A673 (cell line): Measurements from ENCODE around the gene ADGRG1. TPM values are rescaled to one million over a fixed set of nuclear protein-coding genes. Genes with fewer than 3 reads are reported as not detected.

Source experiments
- BruUV-seq: library from RNA; stranded (reverse); fragments of 400-500 nt; replicated peaks from 2 replicates; lab custom pipeline; 2021; lab: Mats Ljungman, UMichigan
- CTCF ChIA-PET: fragments of 300-600 bp; sonication (Branson Sonifier 250); formaldehyde crosslinking; loops from one replicate; lab custom pipeline; 2022; ENCODE audit warnings: antibody characterized with exemption; lab: Charles Lee
- POLR2A ChIA-PET: fragments of 300-600 bp; sonication (Branson Sonifier 250); formaldehyde crosslinking; loops from one replicate; lab custom pipeline; 2022; ENCODE audit warnings: antibody characterized with exemption; ENCODE audit not compliant: low non-redundant PET; lab: Charles Lee
- DNase-seq: peaks from one replicate; pipeline ENCODE4 v3.0.0-alpha.2; 2015; ENCODE audit warnings: low spot score
- H3K27ac ChIP-seq: fragments of 200-600 bp; sonication (generic); 2 replicates; pipeline ENCODE4 v1.5.1; 2016; ENCODE audit warnings: mixed run types, low read depth, mild to moderate bottlenecking, mixed read lengths, antibody characterized with exemption, low read length; ENCODE audit not compliant: poor library complexity, severe bottlenecking
- H3K27me3 ChIP-seq: fragments of 200-600 bp; sonication (generic); replicated peaks from 2 replicates; pipeline ENCODE4 v1.6.1; 2017; ENCODE audit warnings: mixed run types, low read depth, mild to moderate bottlenecking, mixed read lengths, antibody characterized with exemption, low read length; ENCODE audit not compliant: insufficient read depth, poor library complexity
- H3K36me3 ChIP-seq: fragments of 200-600 bp; sonication (generic); 2 replicates; pipeline ENCODE4 v1.6.1; 2016; ENCODE audit warnings: mixed run types, mild to moderate bottlenecking, mixed read lengths, antibody characterized with exemption, low read length; ENCODE audit not compliant: insufficient read depth, poor library complexity, severe bottlenecking
- H3K4me1 ChIP-seq: fragments of 200-600 bp; sonication (generic); 2 replicates; pipeline ENCODE4 v1.6.1; 2017; ENCODE audit warnings: mixed run types, mild to moderate bottlenecking, mixed read lengths, antibody characterized with exemption, low read length; ENCODE audit not compliant: insufficient read depth, poor library complexity, severe bottlenecking
- H3K4me3 ChIP-seq: fragments of 200-600 bp; sonication (generic); 2 replicates; pipeline ENCODE4 v1.5.1; 2016; ENCODE audit warnings: low read depth, mixed run types, mild to moderate bottlenecking, mixed read lengths, low read length; ENCODE audit not compliant: poor library complexity, severe bottlenecking
- H3K9me3 ChIP-seq: fragments of 200-600 bp; sonication (generic); 2 replicates; pipeline ENCODE4 v1.6.1; 2016; ENCODE audit warnings: mixed run types, low read depth, mild to moderate bottlenecking, mixed read lengths, antibody characterized with exemption, low read length; ENCODE audit not compliant: poor library complexity, severe bottlenecking
- EZH2 ChIP-seq: fragments of 200-600 bp; sonication (generic); IDR thresholded peaks from 2 replicates; pipeline ENCODE4 v1.6.1; 2017; ENCODE audit warnings: borderline replicate concordance, low read depth, mild to moderate bottlenecking, mixed read lengths, antibody characterized with exemption, low read length; ENCODE audit not compliant: poor library complexity, severe bottlenecking
- intact Hi-C: fragments of 100-400 bp; cut with micrococcal nuclease; formaldehyde crosslinking; loops from one replicate; pipeline ENCODE4 v1.10.0; 2022; ENCODE audit not compliant: unreplicated experiment
- total RNA-seq: library from RNA; stranded (reverse); gene quantifications from 2 replicates; pipeline ENCODE4 v1.2.3, GENCODE V29; 2021
- TF ChIP-seq, protein P1 (sequence below): fragments of 300-800, 200-600 bp; sonication (generic); conservative IDR thresholded peaks from 2 replicates; pipeline ENCODE4 v1.5.1; 2017; ENCODE audit warnings: low read depth, mild to moderate bottlenecking, antibody characterized with exemption, low read length, moderate library complexity, mixed read lengths

The ADGRG1 gene
- total RNA-seq, 1 experiment from 2014 or later, result 0.75 TPM

DNA sequence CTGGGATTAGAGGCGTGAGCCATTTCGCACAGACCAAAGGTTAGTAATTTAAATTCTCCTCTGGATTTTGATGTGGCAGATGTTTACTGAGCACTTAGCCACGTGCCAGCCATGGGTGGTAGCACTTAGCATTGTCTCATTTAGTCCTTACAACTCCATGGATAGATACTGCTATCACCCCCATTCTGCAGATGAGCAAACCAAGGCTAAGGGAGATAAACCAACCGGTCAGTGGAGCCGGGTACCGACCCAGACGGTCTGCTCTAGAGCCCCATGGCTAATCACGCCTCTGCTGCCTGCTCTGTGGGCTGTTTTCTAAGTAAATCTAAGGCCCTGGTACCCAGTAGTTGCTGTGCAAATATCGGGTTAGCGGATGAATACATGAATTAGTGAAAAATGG, 12.6 kb upstream of the ADGRG1 start:
- Histone ChIP-seq H3K36me3 (no peaks in the 10 kb centered on the region), H3K4me3 (no peak overlapping the region), H3K4me1 (no peaks in the 10 kb centered on the region), H3K9me3 (no peaks in the 10 kb centered on the region), H3K27me3 (no peaks in the 10 kb centered on the region), H3K27ac (no peak overlapping the region)
- POLR2A ChIA-PET, result no interaction called here
- TF ChIP-seq, protein P1, sequence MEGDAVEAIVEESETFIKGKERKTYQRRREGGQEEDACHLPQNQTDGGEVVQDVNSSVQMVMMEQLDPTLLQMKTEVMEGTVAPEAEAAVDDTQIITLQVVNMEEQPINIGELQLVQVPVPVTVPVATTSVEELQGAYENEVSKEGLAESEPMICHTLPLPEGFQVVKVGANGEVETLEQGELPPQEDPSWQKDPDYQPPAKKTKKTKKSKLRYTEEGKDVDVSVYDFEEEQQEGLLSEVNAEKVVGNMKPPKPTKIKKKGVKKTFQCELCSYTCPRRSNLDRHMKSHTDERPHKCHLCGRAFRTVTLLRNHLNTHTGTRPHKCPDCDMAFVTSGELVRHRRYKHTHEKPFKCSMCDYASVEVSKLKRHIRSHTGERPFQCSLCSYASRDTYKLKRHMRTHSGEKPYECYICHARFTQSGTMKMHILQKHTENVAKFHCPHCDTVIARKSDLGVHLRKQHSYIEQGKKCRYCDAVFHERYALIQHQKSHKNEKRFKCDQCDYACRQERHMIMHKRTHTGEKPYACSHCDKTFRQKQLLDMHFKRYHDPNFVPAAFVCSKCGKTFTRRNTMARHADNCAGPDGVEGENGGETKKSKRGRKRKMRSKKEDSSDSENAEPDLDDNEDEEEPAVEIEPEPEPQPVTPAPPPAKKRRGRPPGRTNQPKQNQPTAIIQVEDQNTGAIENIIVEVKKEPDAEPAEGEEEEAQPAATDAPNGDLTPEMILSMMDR, result no peak
- no peak for TF ChIP-seq EZH2
- no peak for DNase-seq
- CTCF ChIA-PET, result no interaction called here
- intact Hi-C loops, result no loop called here
- BruUV-seq, result no TSS peak

DNA sequence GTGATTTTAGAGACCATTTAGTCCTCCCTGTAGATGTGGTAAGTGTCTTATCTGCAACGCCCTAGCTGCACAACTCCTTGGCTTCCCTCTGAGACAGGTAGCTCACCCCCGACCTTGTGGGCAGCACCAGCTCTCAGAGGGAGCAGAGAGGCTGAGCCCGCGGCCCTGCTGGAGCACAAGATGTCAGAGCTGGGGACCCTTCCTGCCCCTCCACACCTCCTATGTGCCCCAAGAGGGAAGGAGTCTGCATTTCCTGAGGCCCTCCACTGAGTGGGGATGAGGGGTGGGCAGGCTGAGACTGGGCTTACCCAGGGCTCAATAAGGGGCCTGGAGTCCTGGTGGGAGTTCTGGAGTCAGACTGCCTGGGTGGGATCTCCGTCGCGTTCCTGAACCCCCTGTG, 12.2 kb upstream of the ADGRG1 start:
- Histone ChIP-seq H3K4me1 (no peaks in the 10 kb centered on the region), H3K27ac (no peak overlapping the region), H3K4me3 (no peak overlapping the region), H3K27me3 (no peaks in the 10 kb centered on the region), H3K36me3 (no peaks in the 10 kb centered on the region), H3K9me3 (no peaks in the 10 kb centered on the region)
- CTCF ChIA-PET, result no interaction called here
- no peak for DNase-seq
- BruUV-seq, result no TSS peak
- intact Hi-C loops, result no loop called here
- no peak for TF ChIP-seq EZH2
- TF ChIP-seq, protein P1, result no peak
- POLR2A ChIA-PET, result interaction anchor here (0.7 kb wide), 1 partner anchor 369 kb away, joined by 6 read pairs; no protein-coding TSS in a partner anchor

DNA sequence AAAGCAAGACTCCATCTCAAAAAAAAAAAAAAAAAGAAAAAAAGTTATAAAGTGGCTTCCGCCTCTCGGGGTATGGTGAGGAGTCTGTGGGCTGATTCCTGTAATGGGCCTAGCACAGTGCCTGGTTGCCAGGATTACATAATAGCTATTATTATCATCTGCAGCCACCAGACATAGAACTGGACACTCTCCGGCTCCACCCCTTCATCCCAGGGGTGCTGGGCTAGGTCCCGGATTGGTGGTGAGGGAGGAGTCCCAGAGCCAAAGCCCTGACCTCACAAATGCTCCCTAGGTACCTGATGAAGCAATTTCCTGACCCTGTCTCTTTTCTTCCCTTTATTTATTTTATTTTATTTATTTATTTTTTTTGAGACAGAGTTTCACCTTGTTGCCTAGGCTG, 11.6 kb upstream of the ADGRG1 start:
- H3K27ac ChIP-seq, result no peak overlapping the region
- TF ChIP-seq EZH2, result no peak
- TF ChIP-seq, protein P1, result no peak
- CTCF ChIA-PET, result no interaction called here
- no peaks in the 10 kb centered on the region for H3K36me3 ChIP-seq
- no peaks in the 10 kb centered on the region for H3K27me3 ChIP-seq
- no peaks in the 10 kb centered on the region for H3K9me3 ChIP-seq
- DNase-seq, result no peak
- intact Hi-C loops, result no loop called here
- no peaks in the 10 kb centered on the region for H3K4me1 ChIP-seq
- POLR2A ChIA-PET, result interaction anchor here (0.7 kb wide), 1 partner anchor 370 kb away, joined by 6 read pairs; no protein-coding TSS in a partner anchor
- no peak overlapping the region for H3K4me3 ChIP-seq
- no TSS peak for BruUV-seq
